ENCODE data around the gene RSRC1. TPM values are rescaled to one million over a fixed set of nuclear protein-coding genes. Genes with fewer than 3 reads are reported as not detected.

The RSRC1 gene
- total and polyA plus RNA-seq, 2 donors (not counting 1 experiment from before 2014, with no cell fraction given) = 4.5 to 54.6 TPM

DNA sequence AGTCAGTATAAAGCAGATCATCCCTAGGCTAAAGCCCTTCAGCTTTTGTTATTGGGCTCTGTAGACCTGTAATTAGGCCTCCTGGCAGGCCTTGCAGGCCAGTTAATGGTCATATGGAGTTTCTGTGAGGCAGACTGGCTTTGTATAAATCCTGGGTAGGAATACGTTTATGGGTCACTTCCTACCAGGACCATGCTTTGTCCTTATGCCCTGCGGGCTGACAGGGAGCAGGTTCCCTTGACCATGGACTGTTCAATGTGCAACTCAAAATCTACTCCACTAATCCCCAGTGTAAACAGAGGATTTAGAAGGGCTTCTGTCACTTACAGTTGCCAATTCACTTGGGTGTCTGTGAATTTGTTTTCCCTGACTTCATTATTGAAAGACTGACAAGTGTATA, 258.4 kb downstream of the RSRC1 start:
- intact Hi-C loops (cut with micrococcal nuclease) = no loop called here
- no peaks in the 10 kb centered on the region for H3K79me2 ChIP-seq (ENCODE audit: control insufficient read depth, insufficient read depth, low read length)
- H3K9ac ChIP-seq (ENCODE audit: low read length) = no peak overlapping the region
- H3K27ac Mint-ChIP-seq = no peak overlapping the region
- peaks cover 0 to 1% (median under 1%) of the 10 kb centered on the region in 3 donors for H3K9me3 ChIP-seq (ENCODE audit: control extremely low read depth in 1 of 3, control insufficient read depth in 2 of 3, insufficient read depth in 1 of 3, low read length in 2 of 3)
- no peak overlapping the region for H3K4me2 ChIP-seq (replicated peaks; ENCODE audit: low read depth, low read length, poor library complexity, severe bottlenecking)
- H3K4me1 Mint-ChIP-seq = no peaks in the 10 kb centered on the region
- no peaks in the 10 kb centered on the region for H3K27me3 Mint-ChIP-seq
- no CpG with 5 or more reads among the region's 2 CpGs for WGBS (ENCODE audit: insufficient coverage)
- no peak overlapping the region for H3K4me3 Mint-ChIP-seq
- ATAC-seq (ENCODE audit: low read depth) (no peak), DNase-seq (no peak)
- no peak overlapping the region for H2AFZ ChIP-seq (ENCODE audit: insufficient read depth, low read depth, low read length, poor library complexity, severe bottlenecking)
- H4K20me1 ChIP-seq (ENCODE audit: control insufficient read depth, insufficient read depth, low read length, poor library complexity, severe bottlenecking) = no peaks in the 10 kb centered on the region
- ChIA-PET CTCF (no interaction called here), POLR2A (no interaction called here)
- no peaks in the 10 kb centered on the region for H3K9me3 Mint-ChIP-seq (ENCODE audit: insufficient read depth)
- H3K4me3 ChIP-seq (ENCODE audit: control extremely low read depth in 1 of 5, extremely low read depth in 1 of 5, insufficient read depth in 1 of 5, low read depth in 2 of 5, low read length in 4 of 5) = no peak overlapping the region
- no peaks in the 10 kb centered on the region for H3K36me3 ChIP-seq (replicated peaks in 1 of 2; ENCODE audit: control extremely low read depth in 1 of 2, control insufficient read depth in 1 of 2, extremely low read depth in 1 of 2, insufficient read depth in 2 of 2, low read length in 1 of 2)
- no peak for TF ChIP-seq EZH2 (IDR thresholded peaks at IDR 0.05; ENCODE audit: borderline replicate concordance, insufficient read depth, low read depth, low read length, poor library complexity, severe bottlenecking)
- no peak for TF ChIP-seq CTCF (IDR thresholded peaks at IDR 0.05)
- no peak overlapping the region for H3K27ac ChIP-seq (ENCODE audit: low read length in 2 of 2)
- no peaks in the 10 kb centered on the region for H3K4me1 ChIP-seq (ENCODE audit: control insufficient read depth in 2 of 2, insufficient read depth in 2 of 2, low read length in 2 of 2)
- no peaks in the 10 kb centered on the region for H3K27me3 ChIP-seq (replicated peaks in 1 of 4; ENCODE audit: control extremely low read depth in 1 of 4, control insufficient read depth in 3 of 4, insufficient read depth in 4 of 4, low read length in 3 of 4)

DNA sequence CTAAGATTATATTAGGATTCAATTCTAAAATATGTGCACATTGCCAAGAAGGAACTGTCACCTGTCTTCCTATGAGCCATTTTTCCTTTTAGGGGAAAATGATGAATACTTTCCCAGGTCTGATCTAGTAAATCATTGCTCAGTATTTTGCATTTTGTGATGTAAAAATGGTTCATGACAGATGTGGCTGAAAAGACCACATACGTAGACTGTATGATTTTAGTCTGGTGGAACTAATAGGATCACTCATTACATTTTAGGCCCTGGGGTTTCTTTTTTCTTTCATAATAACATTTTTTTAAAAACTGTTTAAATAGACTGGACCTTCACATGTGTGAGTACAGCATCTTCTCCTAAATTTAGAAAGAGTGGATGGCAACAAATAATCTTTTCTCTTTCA, 259.4 kb downstream of the RSRC1 start:
- H3K79me2 ChIP-seq (ENCODE audit: control insufficient read depth, insufficient read depth, low read length) = no peaks in the 10 kb centered on the region
- H3K27me3 ChIP-seq (replicated peaks in 1 of 4; ENCODE audit: control extremely low read depth in 1 of 4, control insufficient read depth in 3 of 4, insufficient read depth in 4 of 4, low read length in 3 of 4) = no peaks in the 10 kb centered on the region
- no peaks in the 10 kb centered on the region for H3K4me1 ChIP-seq (ENCODE audit: control insufficient read depth in 2 of 2, insufficient read depth in 2 of 2, low read length in 2 of 2)
- no peak overlapping the region for H3K27ac ChIP-seq (ENCODE audit: low read length in 2 of 2)
- no peaks in the 10 kb centered on the region for H3K9me3 Mint-ChIP-seq (ENCODE audit: insufficient read depth)
- H3K4me2 ChIP-seq (replicated peaks; ENCODE audit: low read depth, low read length, poor library complexity, severe bottlenecking) = no peak overlapping the region
- H3K4me3 ChIP-seq (ENCODE audit: control extremely low read depth in 1 of 5, extremely low read depth in 1 of 5, insufficient read depth in 1 of 5, low read depth in 2 of 5, low read length in 4 of 5) = no peak overlapping the region
- no peak for TF ChIP-seq CTCF (IDR thresholded peaks at IDR 0.05)
- no peak for TF ChIP-seq EZH2 (IDR thresholded peaks at IDR 0.05; ENCODE audit: borderline replicate concordance, insufficient read depth, low read depth, low read length, poor library complexity, severe bottlenecking)
- no peak for DNase-seq
- H3K4me1 Mint-ChIP-seq = no peaks in the 10 kb centered on the region
- no peaks in the 10 kb centered on the region for H3K36me3 ChIP-seq (replicated peaks in 1 of 2; ENCODE audit: control extremely low read depth in 1 of 2, control insufficient read depth in 1 of 2, extremely low read depth in 1 of 2, insufficient read depth in 2 of 2, low read length in 1 of 2)
- ATAC-seq (ENCODE audit: low read depth) = no peak
- H4K20me1 ChIP-seq (ENCODE audit: control insufficient read depth, insufficient read depth, low read length, poor library complexity, severe bottlenecking) = no peaks in the 10 kb centered on the region
- H3K9ac ChIP-seq (ENCODE audit: low read length) = no peak overlapping the region
- WGBS (ENCODE audit: insufficient coverage) = no CpG with 5 or more reads among the region's 1 CpG
- POLR2A ChIA-PET = no interaction called here
- H3K27me3 Mint-ChIP-seq = no peaks in the 10 kb centered on the region
- H2AFZ ChIP-seq (ENCODE audit: insufficient read depth, low read depth, low read length, poor library complexity, severe bottlenecking) = no peak overlapping the region
- intact Hi-C loops (cut with micrococcal nuclease) = loop anchor here (1.0 kb wide), 1 partner anchor 13 kb away; no protein-coding TSS in a partner anchor
- peaks cover 0 to 1% (median 0%) of the 10 kb centered on the region in 3 donors for H3K9me3 ChIP-seq (ENCODE audit: control extremely low read depth in 1 of 3, control insufficient read depth in 2 of 3, insufficient read depth in 1 of 3, low read length in 2 of 3)
- no peak overlapping the region for H3K4me3 Mint-ChIP-seq
- H3K27ac Mint-ChIP-seq = no peak overlapping the region
- CTCF ChIA-PET = no interaction called here
